Stomach (tissue), 9 donors: ENCODE measurements around the gene TWF2. TPM values are rescaled to one million over a fixed set of nuclear protein-coding genes. Genes with fewer than 3 reads are reported as not detected.

Source experiments
- DNase-seq, 2 donors: peaks; one replicate each; pipeline versions ENCODE4 v3.0.0 to v3.0.0-alpha.2; 2013 to 2019
- H3K27ac ChIP-seq, 5 donors: fragments of 200-600 bp in 4 of 5; sonication (generic) in 4 of 5; one replicate each; pipeline ENCODE4 v1.5.1; 2013 to 2019; ENCODE audit warnings: mild to moderate bottlenecking in 1 of 5, moderate library complexity in 1 of 5
- H3K27me3 ChIP-seq, 3 donors: fragments of 200-600 bp; sonication (generic); one replicate each; pipeline ENCODE4 v1.5.1; 2017 to 2019; ENCODE audit warnings: mixed run types in 1 of 3
- H3K36me3 ChIP-seq, 4 donors: fragments of 200-600 bp; sonication (generic); 1 replicate in 3 of 4; 2 replicates in 1 of 4; pipeline ENCODE4 v1.5.1; 2016 to 2019
- H3K4me1 ChIP-seq, 4 donors: fragments of 200-600 bp; sonication (generic); one replicate each; pipeline ENCODE4 v1.5.1; 2016 to 2019
- H3K4me3 ChIP-seq, 4 donors: fragments of 200-600 bp; sonication (generic) in 3 of 4; one replicate each; pipeline ENCODE4 v1.5.1; 2016 to 2019; ENCODE audit warnings: mild to moderate bottlenecking in 1 of 4
- H3K9me3 ChIP-seq, 4 donors: fragments of 200-600 bp; sonication (generic); one replicate each; pipeline ENCODE4 v1.5.1; 2016 to 2019
- EP300 ChIP-seq: sonication (generic); formaldehyde crosslinking; IDR thresholded peaks from one replicate; pipeline ENCODE4 v1.6.1; 2017; ENCODE audit warnings: antibody characterized with exemption
- POLR2A ChIP-seq, 4 donors: fragments of 450-650 bp; IDR thresholded peaks; one replicate each; pipeline ENCODE4 v1.6.1; 2016; ENCODE audit warnings: antibody characterized with exemption in 4 of 4, control low read depth in 2 of 4, mild to moderate bottlenecking in 1 of 4, moderate library complexity in 1 of 4
- POLR2AphosphoS5 ChIP-seq, 3 donors: sonication (generic); formaldehyde crosslinking; IDR thresholded peaks; one replicate each; pipeline ENCODE4 v1.6.1; 2016; ENCODE audit warnings: antibody characterized with exemption in 3 of 3
- WGBS, 5 donors: extraction: QIAGEN DNeasy Blood & Tissue Kit in 3 of 5; methylation state at CpG; one replicate each; pipeline versions ENCODE4 v1.1.5 to v1.1.7; 2013 to 2018; 5-methylcytosine and 5-hydroxymethylcytosine counted together
- intact Hi-C: fragments of 100-400 bp; cut with DNase I; formaldehyde crosslinking; loops from one replicate; pipeline ENCODE4 v1.15.1; 2023; ENCODE audit warnings: low total_unique reads
- polyA plus RNA-seq, 3 donors: library from polyadenylated mRNA; stranded (reverse); fragments of 200-250 nt; gene quantifications; one replicate each; pipeline ENCODE4 v1.2.3, GENCODE V29; 2013
- total RNA-seq, 5 donors: library from RNA; depleted of rRNA; stranded (reverse); fragments of >200 nt; gene quantifications; one replicate each; pipeline versions ENCODE4 v1.1.0 to v1.2.3, GENCODE V29; 2014 to 2016
- TF ChIP-seq, protein P1 (sequence below), 7 experiments: fragments of 450-650 bp in 4 of 7; fragments of 200-600 bp in 3 of 7; sonication (generic) in 3 of 7; IDR thresholded peaks; one replicate each; pipeline ENCODE4 v1.5.1; 2016 to 2019; ENCODE audit warnings: antibody characterized with exemption in 7 of 7, control low read depth in 2 of 7, mild to moderate bottlenecking in 1 of 7
- donor health status: healthy with polysubstance abuse.
- donor health status: Bipolar disorder and iron deficiency.
- donor health status: healthy.

Gene TWF2
- total and polyA plus RNA-seq, 8 donors: 18.7 to 237 (median 40.0) TPM

DNA sequence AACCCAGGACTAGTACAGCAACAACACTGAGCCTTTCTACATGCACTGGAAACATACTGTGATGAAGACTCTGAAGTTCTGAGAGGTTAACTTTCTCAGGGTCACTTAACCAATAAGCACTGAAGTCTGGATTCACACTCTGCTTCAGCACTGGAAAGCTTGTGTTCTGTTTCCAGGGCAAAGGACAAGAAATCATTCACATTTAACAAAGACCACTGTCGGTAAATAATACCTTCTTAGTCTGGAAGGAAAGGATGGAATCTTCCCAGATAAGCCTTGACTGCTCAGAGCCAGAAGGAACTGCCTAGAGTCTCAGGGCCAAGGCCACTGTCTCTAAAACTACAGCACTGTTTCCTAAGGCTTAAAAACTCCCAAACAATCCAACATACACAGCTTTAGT is 44.3 kb upstream of the TWF2 start:
- WGBS, 5 donors: 38 to 69% (median 47%) methylated on average over 1 of the region's 1 CpG
- no peak overlapping the region for H3K4me3 ChIP-seq
- peak overlapping the region in 2 of 5 donors; percentile 15 to 21 for H3K27ac ChIP-seq
- intact Hi-C loops: no loop called here
- peaks cover 12 to 52% (median 36%) of the 10 kb centered on the region in 4 donors for H3K4me1 ChIP-seq
- TF ChIP-seq POLR2AphosphoS5 (IDR thresholded peaks at IDR 0.05) (no peak), POLR2A (IDR thresholded peaks at IDR 0.05) (no peak)
- H3K27me3 ChIP-seq: no peaks in the 10 kb centered on the region
- no peaks in the 10 kb centered on the region for H3K9me3 ChIP-seq
- peaks cover 7 to 12% (median 11%) of the 10 kb centered on the region in 4 donors for H3K36me3 ChIP-seq
- no peak for DNase-seq

DNA sequence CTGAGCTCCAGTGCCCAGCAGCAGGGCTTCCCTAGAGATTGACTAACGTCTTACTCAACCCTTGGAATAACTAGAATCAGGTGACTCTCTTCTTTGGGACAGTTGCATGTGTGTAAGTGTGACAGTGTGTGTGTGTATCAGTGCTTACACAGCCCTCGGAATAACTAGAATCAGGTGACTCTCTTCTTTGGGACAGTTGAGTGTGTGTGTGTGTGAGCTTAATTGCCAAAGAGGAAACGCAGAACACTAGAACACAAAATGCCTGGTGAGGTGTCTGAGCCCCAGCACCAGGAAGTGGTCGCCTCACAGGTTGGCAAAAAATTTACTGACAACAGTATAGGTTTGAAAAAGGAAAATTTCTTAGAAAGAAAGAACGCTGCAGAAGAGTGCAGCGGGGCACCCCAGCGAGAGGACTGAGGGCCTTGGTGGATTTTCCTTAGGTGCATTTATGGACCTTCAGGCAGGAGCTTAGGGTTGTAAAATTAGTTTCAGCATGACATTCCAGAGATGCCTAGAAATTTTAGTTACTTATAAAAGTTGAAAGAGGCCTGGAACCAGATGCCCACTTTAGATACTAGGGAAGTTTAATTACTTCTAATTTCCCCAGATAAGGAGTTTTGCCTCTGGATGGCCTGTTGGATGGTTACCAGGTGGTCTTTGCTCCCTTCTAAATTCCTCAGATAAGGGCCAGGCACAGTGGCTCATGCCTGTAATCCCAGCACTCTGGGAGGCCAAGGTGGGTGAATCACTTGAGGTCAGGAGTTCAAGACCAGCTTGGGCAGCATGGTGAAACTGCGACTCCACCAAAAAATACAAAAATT is 43.2 kb upstream of the TWF2 start:
- DNase-seq: peak in 1 of 2 donors; percentile 33
- Histone ChIP-seq H3K27me3 (no peaks in the 10 kb centered on the region), H3K27ac (peak overlapping the region in 4 of 5 donors; percentile 17 to 44 (median 32)), H3K9me3 (no peaks in the 10 kb centered on the region), H3K4me1 (peaks cover 10 to 51% (median 35%) of the 10 kb centered on the region in 4 donors), H3K4me3 (no peak overlapping the region), H3K36me3 (peaks cover 7 to 12% (median 11%) of the 10 kb centered on the region in 4 donors)
- intact Hi-C loops: no loop called here
- WGBS, 5 donors: 64 to 77% (median 71%) methylated on average over 8 of the region's 8 CpGs
- TF ChIP-seq EP300 (no peak), POLR2A (IDR thresholded peaks at IDR 0.05) (no peak), POLR2AphosphoS5 (IDR thresholded peaks at IDR 0.05) (no peak)
- TF ChIP-seq, protein P1, sequence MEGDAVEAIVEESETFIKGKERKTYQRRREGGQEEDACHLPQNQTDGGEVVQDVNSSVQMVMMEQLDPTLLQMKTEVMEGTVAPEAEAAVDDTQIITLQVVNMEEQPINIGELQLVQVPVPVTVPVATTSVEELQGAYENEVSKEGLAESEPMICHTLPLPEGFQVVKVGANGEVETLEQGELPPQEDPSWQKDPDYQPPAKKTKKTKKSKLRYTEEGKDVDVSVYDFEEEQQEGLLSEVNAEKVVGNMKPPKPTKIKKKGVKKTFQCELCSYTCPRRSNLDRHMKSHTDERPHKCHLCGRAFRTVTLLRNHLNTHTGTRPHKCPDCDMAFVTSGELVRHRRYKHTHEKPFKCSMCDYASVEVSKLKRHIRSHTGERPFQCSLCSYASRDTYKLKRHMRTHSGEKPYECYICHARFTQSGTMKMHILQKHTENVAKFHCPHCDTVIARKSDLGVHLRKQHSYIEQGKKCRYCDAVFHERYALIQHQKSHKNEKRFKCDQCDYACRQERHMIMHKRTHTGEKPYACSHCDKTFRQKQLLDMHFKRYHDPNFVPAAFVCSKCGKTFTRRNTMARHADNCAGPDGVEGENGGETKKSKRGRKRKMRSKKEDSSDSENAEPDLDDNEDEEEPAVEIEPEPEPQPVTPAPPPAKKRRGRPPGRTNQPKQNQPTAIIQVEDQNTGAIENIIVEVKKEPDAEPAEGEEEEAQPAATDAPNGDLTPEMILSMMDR (IDR thresholded peaks at IDR 0.05): no peak

DNA sequence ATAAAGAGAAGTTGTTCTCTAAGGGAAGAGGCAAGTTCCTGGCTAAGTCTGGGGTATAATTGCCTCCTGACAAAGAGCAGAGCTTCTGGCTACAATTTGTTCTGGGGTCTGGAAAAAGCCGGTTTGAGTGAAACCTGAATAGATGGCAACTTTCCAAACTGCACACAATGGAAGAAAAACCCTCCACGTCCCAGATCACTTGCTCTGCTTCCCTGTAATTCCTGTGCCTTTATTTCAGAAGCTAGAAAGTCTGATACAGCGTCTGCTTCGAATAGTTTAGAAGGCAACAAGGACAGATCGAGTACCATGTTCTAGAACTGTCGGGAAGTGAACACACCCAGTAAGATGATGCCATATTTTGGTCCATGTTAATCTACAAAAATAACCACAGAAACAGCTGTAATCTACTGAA is 41.1 kb upstream of the TWF2 start:
- peaks cover 24 to 57% (median 42%) of the 10 kb centered on the region in 4 donors for H3K4me1 ChIP-seq
- H3K4me3 ChIP-seq: peak overlapping the region in 1 of 4 donors; percentile 93
- WGBS, 5 donors: 17 to 34% (median 22%) methylated on average over 6 of the region's 6 CpGs

DNA sequence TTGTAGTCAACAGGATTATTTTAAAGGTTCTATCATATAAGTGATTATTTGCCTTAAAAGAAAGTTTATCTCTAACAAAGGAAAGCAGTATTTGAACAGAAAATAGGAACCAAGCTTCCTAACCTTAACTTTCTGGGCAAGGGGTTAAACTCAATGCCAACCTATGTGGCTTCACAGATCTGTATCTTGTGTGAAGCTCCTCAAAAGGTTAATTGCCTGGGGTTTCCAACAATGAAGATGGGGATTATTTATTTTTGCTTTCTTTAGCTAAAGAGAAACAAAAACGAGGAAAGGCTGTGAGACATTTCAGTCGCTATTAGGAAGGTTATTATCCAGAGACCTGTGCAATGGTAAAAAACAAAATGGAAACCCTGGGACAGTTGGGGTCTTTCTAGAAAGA is 40.6 kb upstream of the TWF2 start:
- DNase-seq: no peak
- TF ChIP-seq POLR2A (IDR thresholded peaks at IDR 0.05) (no peak), POLR2AphosphoS5 (IDR thresholded peaks at IDR 0.05) (no peak), EP300 (no peak)
- TF ChIP-seq, protein P1 (IDR thresholded peaks at IDR 0.05): no peak
- Histone ChIP-seq H3K36me3 (peaks cover 7 to 16% (median 13%) of the 10 kb centered on the region in 4 donors), H3K4me1 (peaks cover 29 to 59% (median 44%) of the 10 kb centered on the region in 4 donors), H3K4me3 (peak overlapping the region in 3 of 4 donors; percentile 79 to 93 (median 84)), H3K27me3 (no peaks in the 10 kb centered on the region), H3K27ac (peak overlapping the region in 4 of 5 donors; percentile 97 to 98 (median 98)), H3K9me3 (no peaks in the 10 kb centered on the region)
- intact Hi-C loops: no loop called here
- 4 to 15% (median 12%) methylated on average over 2 of the region's 2 CpGs for WGBS, 5 donors

More for the DNA sequence above, 41.1 kb upstream of the TWF2 start:
- intact Hi-C loops: no loop called here
- Histone ChIP-seq H3K27me3 (no peaks in the 10 kb centered on the region), H3K9me3 (no peaks in the 10 kb centered on the region), H3K36me3 (peaks cover 7 to 12% (median 11%) of the 10 kb centered on the region in 4 donors), H3K27ac (peak overlapping the region; percentile 37 to 98 (median 98))
- peak in 1 of 2 donors; percentile 88 for DNase-seq
- TF ChIP-seq EP300: no peak
- TF ChIP-seq, protein P1 (IDR thresholded peaks at IDR 0.05): no peak
- TF ChIP-seq POLR2A (IDR thresholded peaks at IDR 0.05): no peak
- no peak for TF ChIP-seq POLR2AphosphoS5 (IDR thresholded peaks at IDR 0.05)
